GM21423 (cell line): ENCODE results near the gene C2orf42.
"Not testable (repeated sequence)": the region's sequence is repeated elsewhere in the genome, so short reads cannot be mapped to it uniquely, and the experiment has no call there.

Experiments used
- ATAC-seq: cut with Tn5 transposase; IDR thresholded peaks from one replicate; pipeline ENCODE4 v1.9.1; 2021; ENCODE audit warnings: mild to moderate bottlenecking, moderate library complexity; ENCODE audit not compliant: unreplicated experiment

C2orf42 gene

DNA sequence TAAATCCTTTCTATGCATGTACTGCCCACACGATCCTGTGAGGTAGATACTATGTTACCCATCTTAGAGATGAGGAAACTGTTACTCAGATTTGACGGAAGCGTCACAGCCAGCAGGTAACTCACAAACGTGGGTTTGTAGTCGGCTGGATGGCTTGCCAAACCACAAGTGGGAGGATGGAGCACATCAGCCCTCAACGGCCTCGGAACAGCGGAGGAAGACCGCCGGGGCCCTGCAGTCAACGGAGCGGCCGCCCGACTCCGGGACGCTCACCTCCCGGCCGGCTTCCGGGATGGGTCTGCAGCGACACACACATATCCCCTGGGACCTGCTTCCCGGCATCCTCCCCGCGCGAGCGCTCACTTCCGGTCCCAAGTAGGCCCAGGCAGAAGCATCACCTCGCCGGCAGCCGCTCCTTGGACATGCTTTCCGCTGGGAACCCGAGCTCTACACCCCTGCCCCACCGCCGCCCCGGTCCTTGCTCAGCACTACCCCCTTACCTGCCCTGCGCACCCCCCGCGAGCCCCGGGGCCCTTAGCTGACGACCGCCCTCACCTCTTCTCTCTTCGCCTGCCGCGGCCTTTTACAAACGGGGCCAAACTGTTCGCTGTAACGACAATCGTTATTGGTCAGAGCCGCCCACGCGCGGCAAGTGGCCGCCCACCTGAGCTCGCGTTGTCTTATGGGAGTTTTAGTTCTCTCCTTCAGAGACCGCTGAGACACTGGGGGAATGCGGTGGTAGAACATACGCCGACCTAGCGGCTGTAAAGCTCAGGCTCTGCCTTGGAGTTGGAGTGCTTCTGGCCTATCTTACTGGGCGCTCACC is at the start of gene C2orf42:
TSS of gene C2orf42 (minus strand) at position 602 of the 826 bp plus-strand sequence. CDS start 9,034 bp downstream, outside the sequence.
- ATAC-seq: peak; percentile 86

- no peak for ATAC-seq
Measured at GRCh38 chr2:70240599-70240998, 49.8 kb upstream of the C2orf42 start.

- no peak for ATAC-seq
Measured at GRCh38 chr2:70233926-70234325, 43.1 kb upstream of the C2orf42 start.

DNA sequence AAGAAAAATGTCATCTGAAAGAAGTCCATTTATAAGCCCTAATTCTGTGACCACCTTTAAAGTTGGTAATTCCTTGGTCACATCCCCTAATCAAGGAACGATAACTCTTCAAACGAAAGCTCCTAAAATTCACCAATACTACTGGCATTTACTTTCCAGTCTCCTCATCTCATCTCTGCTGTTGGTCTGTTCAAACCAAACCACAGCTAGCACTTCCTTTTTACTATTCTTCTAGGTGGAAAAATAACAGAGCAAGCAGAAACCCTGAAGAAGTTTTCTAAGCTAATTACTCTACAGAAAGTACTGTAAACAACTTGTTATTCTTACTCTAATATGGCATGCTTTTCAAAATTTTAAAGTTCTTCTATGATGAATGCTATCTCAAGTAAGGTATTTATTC is 36.0 kb upstream of the C2orf42 start:
- no peak for ATAC-seq

DNA sequence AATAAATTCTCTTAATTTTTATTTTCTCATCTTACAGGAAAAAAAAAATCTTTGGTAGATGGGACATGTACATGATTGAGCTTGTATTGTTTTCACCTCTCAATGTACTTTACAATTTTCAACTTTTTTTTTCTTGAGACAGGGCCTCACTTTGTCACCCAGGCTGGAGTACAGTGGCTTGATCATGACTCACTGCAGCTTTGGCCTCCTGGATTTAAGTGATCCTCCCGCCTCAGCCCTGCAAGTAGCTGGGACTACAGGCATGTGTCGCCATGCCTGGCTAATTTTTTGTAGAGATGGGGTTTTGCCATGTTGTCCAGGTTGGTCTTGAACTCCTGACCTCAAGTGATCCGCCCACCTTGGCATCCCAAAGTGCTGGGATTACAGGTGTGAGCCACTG is 32.5 kb upstream of the C2orf42 start:
- not testable (repeated sequence) for ATAC-seq

DNA sequence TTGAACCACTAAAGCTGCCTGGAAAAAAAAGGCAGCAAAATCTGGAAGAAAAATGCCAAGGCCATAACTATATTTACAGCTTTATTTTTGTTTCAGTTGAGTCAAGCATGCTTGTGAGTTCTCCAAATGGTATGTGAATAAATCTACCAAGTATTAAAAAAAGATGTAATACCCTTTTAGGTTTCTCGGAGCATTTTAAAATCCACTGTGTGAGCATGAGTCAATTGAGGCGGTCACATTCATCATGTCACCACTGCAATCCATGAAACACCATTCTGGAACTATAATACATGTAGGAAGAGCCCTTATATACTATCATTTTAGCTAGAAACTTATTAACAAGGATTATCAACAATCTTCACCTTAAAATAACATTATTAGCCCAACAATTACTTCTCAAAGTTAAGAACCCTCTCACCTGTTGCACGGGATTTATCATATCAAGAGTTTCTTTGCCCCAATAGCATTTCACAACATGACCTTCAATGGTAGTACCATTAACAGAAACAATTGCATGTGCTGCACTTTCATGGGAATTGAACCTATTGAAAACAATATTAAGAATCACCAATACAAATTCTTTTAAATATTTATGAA is 24.2 kb upstream of the C2orf42 start:
- ATAC-seq: no peak

- ATAC-seq: no peak
Measured at GRCh38 chr2:70214365-70214764, 23.5 kb upstream of the C2orf42 start.

DNA sequence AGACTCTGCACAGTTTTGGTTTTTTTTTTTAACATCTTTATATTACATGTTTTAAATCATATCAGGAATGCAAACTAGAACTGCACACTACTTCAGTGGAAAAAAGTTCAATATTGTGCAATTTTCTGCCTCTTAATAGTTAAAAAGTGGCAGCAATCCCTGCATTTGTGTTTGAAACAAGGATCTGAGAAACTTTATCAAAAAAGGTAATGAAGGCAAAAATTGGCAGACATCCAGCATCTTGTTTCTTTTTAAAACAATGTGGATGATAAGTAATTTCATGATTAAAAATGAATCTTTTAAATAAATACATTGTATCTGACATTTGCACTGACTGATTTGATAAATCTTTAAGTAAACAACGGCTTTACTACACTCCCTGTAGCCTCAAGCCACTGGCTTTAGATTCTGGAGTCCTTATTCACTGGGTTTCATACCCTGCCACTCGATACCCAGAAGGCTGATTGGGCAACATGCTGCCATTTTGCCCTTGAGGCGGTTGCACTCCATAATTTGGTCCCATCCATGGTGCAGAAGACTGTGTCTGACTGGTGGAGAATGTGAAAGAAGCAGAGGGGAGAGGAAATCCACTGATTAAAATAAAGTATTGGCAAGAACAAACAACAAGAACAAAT is 21.6 kb upstream of the C2orf42 start:
- no peak for ATAC-seq

DNA sequence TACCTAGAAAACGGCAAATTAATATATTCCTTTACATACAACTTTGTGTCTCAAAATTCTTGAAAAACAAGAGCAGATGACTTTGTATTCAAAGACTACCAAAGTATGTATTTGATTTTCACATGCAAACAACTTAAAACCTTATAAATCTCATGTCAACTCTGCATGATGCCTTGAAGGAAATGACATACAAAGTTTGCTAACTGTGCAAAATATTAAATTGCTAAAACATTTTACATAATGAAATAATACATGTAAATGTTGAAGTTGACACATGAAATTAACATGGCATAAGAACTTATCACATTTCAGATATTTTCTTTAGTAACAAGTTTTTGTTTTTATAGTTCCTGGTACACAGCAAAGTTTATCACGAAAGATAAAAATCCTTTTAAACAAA is 20.8 kb upstream of the C2orf42 start:
- ATAC-seq: no peak

GRCh38 chr2:70204452-70204851 is 13.6 kb upstream of the C2orf42 start:
- no peak for ATAC-seq

- ATAC-seq: no peak
Measured at GRCh38 chr2:70203086-70203485, 12.3 kb upstream of the C2orf42 start.

DNA sequence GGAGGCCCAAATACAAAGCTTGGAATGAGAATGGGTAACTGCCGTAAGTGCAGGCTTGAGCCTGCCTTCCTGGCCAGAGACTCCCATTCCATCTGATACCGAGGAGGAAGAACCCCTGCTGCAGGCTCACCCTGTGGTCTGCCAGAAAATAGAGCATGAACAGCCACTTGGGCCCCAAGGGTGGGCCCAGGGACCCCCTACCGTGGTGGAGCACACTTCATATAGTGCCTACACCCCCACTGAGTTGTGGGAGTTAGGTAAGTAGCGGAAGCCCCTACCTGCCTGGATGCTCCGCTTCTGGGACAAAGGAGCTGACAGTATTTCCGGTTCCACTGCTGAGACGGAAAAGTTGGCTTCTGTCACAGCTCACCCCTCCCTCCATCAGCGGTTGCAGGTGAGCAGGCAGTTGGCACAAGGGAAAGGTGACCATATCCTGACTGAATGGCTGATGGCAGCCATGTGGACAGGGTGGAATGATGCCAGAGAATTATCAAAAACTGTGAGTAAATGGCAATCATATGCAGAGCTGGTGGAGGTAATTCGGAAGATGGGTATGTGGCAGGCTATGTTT is 11.5 kb upstream of the C2orf42 start:
- ATAC-seq: no peak

GRCh38 chr2:70201831-70202230 is 11.0 kb upstream of the C2orf42 start:
- ATAC-seq: no peak

- no peak for ATAC-seq
Measured at GRCh38 chr2:70201225-70201768, 10.5 kb upstream of the C2orf42 start.

- no peak for ATAC-seq
Measured at GRCh38 chr2:70199320-70199864, 8.6 kb upstream of the C2orf42 start.

DNA sequence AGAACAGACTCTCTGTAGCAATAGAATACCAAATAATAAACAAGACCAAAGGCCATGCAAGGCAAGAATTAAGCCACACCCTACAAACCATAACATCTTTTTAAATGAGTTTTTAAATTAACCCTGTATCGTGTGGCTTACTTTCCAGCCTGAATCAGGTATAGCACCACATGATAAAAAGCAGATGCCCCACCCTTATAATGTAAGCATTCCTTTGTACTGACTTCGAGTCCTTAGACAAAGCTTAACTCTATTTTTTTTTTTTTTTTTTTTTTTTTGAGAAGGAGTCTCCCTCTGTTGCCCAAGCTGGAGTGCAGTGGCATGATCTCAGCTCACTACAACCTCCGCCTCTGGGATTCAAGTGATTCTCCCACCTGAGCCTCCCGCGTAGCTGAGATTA is 1.7 kb upstream of the C2orf42 start:
- ATAC-seq: no peak

- ATAC-seq: no peak
Measured at GRCh38 chr2:70191244-70191735, 471 bp upstream of the C2orf42 start.

- ATAC-seq: no peak
Measured at GRCh38 chr2:70188460-70188859, 2.4 kb downstream of the C2orf42 start.

DNA sequence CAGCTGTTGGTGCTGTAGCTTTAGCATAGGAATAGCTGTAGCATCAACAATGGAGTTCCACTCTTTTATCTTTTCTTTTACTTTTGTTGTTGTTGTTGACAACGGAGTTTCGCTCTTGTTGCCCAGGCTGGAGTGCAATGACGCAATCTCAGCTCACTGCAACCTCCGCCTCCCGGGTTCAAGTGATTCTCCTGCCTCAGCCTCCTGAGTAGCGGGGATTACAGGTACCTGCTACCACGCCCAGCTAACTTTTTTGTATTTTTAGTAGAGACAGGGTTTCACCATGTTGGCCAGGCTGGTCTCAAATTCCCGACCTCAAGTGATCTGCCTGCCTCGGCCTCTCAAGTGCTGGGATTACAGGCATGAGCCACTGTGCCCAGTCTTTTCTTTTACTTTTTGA is 3.6 kb downstream of the C2orf42 start:
- not testable (repeated sequence) for ATAC-seq

GRCh38 chr2:70182689-70183088 is 8.1 kb downstream of the C2orf42 start:
- ATAC-seq: no peak
